ENCODE results near the gene MAGI2.

DNA sequence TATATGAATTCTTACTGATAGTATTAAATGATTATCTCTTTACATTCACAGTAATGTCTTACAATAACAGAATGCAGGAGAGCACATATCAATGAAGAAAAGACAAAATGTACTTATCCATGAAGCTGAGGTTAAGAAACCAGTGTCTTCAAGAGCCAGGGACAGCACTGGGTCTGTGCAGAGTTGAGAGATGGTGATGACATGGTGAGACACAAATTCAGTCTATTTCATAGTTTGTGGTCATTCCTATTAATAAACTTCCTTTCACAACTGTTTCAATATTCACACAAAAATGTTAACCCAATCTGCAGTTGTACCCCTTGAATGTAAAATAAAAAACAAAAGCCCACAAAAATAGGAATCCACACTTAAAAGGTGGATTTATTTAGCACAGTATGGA lies 5.3 kb upstream of the MAGI2 start:
- TF ChIP-seq, protein P1, sequence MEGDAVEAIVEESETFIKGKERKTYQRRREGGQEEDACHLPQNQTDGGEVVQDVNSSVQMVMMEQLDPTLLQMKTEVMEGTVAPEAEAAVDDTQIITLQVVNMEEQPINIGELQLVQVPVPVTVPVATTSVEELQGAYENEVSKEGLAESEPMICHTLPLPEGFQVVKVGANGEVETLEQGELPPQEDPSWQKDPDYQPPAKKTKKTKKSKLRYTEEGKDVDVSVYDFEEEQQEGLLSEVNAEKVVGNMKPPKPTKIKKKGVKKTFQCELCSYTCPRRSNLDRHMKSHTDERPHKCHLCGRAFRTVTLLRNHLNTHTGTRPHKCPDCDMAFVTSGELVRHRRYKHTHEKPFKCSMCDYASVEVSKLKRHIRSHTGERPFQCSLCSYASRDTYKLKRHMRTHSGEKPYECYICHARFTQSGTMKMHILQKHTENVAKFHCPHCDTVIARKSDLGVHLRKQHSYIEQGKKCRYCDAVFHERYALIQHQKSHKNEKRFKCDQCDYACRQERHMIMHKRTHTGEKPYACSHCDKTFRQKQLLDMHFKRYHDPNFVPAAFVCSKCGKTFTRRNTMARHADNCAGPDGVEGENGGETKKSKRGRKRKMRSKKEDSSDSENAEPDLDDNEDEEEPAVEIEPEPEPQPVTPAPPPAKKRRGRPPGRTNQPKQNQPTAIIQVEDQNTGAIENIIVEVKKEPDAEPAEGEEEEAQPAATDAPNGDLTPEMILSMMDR (IDR thresholded peaks at IDR 0.05 in 2 of 3, conservative IDR thresholded peaks at IDR 0.05 in 1 of 3; ENCODE audit: borderline replicate concordance in 1 of 3, insufficient read depth in 1 of 3, low read depth in 2 of 3, low read length in 2 of 3) = no peak
- TF ChIP-seq TCF7L2 (IDR thresholded peaks at IDR 0.05; ENCODE audit: borderline replicate concordance, extremely low read depth, insufficient read depth, insufficient read length) = no peak
- no peak for TF ChIP-seq JUND (IDR thresholded peaks at IDR 0.05)
- TF ChIP-seq, protein P2, sequence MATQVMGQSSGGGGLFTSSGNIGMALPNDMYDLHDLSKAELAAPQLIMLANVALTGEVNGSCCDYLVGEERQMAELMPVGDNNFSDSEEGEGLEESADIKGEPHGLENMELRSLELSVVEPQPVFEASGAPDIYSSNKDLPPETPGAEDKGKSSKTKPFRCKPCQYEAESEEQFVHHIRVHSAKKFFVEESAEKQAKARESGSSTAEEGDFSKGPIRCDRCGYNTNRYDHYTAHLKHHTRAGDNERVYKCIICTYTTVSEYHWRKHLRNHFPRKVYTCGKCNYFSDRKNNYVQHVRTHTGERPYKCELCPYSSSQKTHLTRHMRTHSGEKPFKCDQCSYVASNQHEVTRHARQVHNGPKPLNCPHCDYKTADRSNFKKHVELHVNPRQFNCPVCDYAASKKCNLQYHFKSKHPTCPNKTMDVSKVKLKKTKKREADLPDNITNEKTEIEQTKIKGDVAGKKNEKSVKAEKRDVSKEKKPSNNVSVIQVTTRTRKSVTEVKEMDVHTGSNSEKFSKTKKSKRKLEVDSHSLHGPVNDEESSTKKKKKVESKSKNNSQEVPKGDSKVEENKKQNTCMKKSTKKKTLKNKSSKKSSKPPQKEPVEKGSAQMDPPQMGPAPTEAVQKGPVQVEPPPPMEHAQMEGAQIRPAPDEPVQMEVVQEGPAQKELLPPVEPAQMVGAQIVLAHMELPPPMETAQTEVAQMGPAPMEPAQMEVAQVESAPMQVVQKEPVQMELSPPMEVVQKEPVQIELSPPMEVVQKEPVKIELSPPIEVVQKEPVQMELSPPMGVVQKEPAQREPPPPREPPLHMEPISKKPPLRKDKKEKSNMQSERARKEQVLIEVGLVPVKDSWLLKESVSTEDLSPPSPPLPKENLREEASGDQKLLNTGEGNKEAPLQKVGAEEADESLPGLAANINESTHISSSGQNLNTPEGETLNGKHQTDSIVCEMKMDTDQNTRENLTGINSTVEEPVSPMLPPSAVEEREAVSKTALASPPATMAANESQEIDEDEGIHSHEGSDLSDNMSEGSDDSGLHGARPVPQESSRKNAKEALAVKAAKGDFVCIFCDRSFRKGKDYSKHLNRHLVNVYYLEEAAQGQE (IDR thresholded peaks at IDR 0.05; ENCODE audit: low read depth) = no peak
